ENCODE data around the gene THSD4. TPM values are rescaled to one million over a fixed set of nuclear protein-coding genes. Genes with fewer than 3 reads are reported as not detected.
"Not testable (repeated sequence)": the region's sequence is repeated elsewhere in the genome, so short reads cannot be mapped to it uniquely, and the experiment has no call there.

The THSD4 gene
- total RNA-seq, 1 donor from 2014 or later, result 13.1 TPM

DNA sequence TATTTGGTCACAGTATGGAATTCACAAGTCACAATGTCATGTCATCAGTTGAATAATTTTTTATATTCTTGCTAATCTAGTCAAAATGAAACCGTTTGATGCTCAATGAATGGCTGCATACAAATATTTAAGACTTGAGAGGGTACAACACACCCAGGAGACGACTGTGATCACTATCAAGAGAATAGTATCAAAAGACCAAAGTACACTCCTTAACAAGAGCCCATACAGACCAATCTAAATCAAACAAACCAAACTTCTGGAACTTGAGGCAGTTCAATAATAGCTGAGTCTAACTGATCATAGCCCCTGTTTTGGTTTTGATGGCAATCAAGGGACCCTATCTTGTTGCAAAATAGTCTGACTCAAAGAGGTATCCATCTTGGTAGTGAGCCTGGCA is 265.1 kb downstream of the THSD4 start:
- DNase-seq (ENCODE audit: low read depth in 2 of 2), result no peak

DNA sequence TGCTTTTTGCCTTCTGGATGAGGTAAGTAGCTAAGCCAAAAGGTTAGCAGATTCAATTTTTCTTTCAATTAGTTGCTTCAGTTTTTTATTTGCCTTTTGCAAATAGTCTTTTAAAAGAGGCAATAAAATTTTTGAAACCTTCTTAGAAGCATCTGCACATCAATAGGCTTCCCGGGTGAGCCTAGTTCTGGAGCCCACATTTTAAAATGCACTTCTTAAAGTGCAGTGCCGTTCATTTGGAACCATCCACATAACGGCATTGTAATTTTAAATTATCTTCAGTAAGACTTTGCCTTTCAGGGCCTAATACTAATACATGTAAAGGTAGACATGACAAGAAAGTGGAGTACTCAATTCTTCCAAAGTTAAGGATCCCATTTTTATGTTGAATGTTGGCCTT is 269.2 kb downstream of the THSD4 start:
- DNase-seq (ENCODE audit: low read depth in 2 of 2), result no peak

DNA sequence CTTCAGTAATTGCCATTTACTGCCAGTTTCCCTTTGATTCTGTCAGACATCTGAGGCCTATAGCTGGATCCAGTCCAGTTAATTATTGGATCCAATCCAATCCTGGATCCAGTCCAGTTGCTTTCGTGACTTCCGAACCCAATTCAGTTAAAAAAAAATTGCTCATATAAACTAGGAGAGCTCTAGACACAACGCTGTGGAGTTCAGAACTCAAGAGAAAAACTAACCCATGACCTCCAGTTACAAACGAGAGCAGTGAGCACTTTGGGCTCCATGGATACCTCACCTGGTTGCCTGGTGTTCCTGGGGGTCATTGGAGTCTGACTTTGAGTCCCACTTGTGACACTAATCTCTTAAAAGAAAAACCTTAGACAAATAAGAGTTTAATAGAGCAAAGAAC is 269.8 kb downstream of the THSD4 start:
- DNase-seq (ENCODE audit: low read depth in 2 of 2), result peak; percentile 79 to 83

DNA sequence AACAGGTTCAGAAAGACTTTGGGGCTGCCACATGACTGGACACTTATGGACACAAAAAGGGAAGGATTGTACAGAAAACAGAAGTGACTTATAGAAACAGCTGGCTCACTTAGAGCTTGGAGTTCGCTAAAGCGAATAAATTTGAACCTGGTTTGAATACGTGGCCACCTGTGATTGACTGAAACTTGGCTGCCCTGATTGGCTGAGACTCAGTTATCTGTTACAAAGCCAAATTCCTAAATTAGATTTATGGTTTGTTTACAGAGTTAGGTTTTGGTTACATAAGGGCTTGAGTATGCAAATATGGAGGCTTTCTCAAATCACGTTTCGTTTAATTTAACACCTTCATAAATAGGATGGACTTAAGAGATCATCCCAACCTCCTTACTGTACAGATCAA is 270.2 kb downstream of the THSD4 start:
- no peak for DNase-seq (ENCODE audit: low read depth in 2 of 2)

DNA sequence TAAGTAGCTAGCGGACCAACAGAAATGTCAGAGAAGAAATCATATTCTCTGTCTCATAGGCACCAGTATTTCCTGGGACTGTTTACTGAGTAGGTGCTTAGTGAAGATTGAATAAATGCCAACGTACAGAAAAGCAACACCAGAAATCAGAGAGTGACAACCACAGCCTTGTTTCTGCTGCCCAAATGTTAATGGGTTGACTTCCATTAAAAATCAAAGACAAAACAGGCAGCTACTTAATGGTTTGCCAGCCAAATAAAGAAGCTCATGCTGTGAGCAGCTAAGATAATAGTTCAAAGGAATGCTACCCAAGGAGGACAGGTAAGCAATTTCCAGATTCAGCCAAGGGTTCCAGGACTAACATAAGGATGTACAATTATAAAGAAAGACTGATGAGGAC is 270.7 kb downstream of the THSD4 start:
- DNase-seq (ENCODE audit: low read depth in 2 of 2), result no peak

DNA sequence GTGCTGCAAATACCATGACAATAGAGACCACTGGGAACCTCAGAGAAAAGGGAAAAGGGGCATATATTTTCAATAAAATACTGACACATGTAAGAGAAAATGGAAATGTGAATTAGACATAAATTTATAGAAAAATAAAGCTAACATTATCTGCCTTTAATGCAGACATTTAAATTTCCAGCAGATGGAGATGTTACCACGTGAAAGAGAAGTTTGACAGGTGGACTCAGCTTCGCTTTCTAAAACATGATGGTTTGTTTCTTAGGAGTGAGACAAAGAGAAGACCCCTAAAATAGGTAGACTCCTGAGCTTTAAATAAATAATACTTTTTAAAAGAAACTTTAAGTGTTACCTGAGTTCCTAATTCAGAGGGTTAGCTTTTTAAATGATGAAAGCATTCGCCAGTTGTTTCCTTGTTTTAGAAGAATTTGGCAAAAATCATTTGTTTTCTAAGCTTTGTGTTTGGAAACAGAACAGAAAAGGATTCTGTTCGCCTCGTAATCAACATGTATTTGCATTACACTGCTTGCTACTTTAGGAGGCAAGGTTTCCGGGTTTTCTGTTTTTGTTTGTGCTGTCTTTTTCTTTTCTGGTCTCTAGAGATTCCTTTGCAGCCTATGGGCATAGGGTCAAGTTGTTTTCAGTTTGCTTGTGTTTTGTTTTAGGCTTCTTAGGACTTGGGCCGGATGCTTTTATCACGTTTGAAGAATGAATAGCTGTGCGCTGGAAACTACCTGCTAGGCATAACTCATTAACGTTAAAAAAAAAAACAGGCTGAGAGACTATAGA is 271.4 kb downstream of the THSD4 start:
- DNase-seq (ENCODE audit: low read depth in 2 of 2), result peak in 1 of 2 donors; percentile 23

DNA sequence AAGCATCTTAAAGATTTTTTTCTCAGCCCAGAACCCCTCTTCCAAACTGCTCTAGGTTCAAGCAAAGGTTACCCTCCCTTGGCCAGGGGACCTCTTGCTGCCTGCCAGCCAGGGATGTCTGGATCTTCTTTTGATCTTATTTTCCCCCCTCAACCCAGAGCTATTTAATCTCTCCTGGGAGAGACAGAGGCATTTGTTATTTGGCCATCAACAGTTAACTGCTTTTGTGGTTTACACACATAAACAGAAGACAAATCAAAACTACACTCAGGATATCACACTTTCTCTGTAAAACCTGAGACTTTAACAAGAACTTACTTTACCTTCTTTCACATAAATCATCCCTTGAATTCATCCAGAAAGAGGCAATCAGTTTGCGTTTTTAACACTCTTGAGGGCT is 272.5 kb downstream of the THSD4 start:
- no peak for DNase-seq (ENCODE audit: low read depth in 2 of 2)

DNA sequence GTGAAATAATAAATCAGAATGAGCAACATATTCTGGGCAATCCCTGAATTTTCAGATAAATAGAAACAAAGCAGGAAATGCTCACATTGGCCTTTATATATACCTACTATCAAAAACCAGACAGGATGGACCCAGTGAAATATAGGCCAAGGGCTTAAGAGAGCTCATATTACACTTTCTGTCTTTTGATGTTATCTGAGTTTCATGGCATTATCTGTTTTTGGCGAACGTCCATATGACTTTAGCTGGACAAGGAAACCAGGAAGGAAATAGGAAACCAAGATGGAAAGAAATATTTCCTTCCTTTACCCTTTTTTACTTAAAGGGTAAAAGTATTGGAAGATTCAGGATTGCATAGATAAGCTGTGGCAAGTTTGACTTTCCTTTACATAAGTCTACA is 274.8 kb downstream of the THSD4 start:
- peak in 1 of 2 donors; percentile 23 for DNase-seq (ENCODE audit: low read depth in 2 of 2)

DNA sequence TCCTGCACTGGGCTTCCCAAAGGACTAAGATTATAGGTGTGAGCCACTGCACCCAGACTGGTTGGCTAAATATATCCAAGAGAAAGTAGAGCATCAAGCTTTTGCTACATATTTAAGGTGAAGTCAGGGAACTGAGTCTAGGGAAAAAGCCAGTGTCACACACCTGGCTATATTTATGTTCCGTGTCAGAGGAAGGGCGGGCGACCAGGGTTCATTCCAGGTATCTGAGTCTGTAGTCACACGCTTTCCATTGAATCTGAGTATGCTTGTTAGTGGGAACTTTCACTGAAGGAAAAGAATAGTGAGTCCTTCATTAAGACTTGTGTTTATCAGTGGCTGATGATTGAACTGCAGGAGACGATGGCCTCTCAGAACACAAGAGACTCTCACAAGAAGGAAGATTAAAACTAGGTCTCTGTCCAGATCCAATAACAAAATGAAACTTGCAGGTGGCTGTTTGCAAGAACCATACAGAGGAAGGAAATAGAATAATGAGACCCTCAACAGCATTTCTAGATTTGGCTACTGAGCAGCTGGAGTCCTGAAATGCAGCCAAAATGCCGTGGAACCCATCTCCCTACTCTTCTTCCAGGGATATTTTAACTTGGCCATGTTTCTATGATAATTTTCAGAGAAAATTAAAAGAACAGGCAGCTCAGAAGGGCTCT is 276.3 kb downstream of the THSD4 start:
- no peak for DNase-seq (ENCODE audit: low read depth in 2 of 2)

DNA sequence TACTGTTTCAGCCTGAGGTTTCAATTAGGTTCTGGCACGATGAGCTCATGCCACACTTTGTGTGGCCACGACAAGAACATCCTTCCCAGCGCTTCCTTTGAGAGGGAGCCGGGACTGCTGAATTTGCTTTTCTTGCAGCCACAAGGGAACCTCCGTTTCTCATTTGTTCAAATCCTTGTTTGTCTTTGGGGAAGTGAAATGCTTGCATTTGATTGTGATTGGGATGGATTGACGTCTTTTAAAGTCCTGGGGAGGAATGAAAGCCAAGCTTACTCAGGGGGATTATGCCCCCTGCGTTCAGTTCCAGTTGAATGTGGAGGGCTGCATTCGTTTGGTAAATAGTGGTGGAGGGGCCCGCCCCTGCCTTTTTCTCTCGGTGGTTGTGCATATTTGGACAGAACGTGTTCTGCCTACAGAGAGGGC is 277.6 kb downstream of the THSD4 start:
- no peak for DNase-seq (ENCODE audit: low read depth in 2 of 2)

DNA sequence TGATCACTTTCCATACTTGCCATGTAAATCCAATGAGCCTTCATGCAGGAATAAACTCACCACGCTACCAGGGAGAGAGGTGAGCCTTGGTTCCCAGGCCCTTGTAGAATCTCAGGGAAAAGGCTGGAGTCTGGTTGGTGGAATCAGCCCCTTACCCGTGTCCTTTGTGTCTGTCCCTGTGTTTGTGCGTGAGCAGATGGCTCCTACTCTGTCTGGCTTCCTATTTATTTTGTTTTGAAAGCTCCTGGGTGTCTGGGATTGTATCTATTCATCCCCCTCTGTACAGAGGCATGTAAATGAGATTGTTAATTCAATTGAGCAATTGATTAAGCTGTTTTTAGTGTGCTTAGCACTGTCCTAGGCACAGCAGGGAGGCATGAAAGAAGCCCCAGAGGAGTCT is 278.1 kb downstream of the THSD4 start:
- no peak for DNase-seq (ENCODE audit: low read depth in 2 of 2)

DNA sequence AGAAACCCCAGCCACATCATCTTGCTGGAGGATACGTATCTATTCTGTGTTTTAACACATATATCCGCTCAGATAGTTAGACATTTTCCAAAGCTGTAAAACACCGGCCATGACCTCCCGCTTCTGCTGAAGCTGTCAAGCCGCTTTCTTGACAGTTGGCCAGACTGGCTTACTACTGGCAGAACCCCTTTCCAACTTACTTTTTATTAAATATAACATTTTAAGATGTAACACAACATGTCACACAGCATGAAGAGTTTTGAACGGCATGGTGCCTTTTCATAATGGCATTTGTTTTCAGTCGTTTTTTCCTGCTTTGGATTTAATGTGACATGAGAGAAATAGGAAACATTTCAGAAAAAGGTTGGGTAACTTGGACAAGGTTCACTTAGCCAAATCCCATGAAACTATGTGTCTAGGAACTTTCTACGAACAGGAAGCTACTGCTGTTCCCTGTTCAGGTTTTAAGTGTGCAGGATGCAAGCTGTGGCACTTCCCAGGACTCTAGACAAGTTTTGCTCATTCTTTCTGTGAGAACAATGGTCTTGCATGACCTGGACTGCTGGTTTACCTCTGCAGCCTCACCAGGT is 281.4 kb downstream of the THSD4 start:
- no peak for DNase-seq (ENCODE audit: low read depth in 2 of 2)

DNA sequence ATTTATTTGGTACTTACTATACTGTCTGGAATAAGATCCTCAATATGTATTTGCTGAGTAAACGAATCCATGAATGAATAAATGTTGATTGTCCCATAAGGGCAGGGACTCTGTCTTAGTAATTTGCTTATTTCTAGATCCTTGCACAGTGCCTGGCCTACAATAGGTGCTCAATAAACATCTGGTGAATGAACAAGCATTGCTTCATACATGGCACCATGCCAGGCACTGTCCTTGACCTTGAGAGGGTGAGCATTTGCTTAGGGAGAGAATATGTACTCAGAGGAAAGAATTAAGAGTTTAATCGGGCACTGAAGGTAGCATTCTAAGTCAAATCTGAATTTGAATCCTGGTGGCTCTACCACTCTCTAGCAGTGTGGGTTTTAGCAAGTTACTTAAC is 282.1 kb downstream of the THSD4 start:
- DNase-seq (ENCODE audit: low read depth in 2 of 2), result no peak

DNA sequence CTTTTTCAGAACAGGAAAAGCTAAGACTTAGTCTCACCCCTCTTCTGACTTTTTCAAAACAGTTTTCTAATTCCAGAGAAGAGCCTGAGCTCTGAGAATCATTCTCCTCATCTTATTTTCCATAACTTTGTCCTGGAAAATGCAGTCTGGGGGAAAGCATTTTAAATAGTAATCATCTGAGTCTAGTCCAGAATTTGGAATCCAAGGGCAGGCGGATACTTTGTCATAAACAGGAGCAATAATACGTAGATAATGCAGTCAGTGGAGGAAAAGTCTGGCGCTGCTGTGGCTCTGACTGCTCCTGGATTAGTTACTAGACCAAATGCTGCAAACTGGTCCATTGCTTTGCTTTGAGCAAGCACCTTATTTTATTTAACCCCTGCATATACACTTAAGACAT is 285.0 kb downstream of the THSD4 start:
- no peak for DNase-seq (ENCODE audit: low read depth in 2 of 2)

DNA sequence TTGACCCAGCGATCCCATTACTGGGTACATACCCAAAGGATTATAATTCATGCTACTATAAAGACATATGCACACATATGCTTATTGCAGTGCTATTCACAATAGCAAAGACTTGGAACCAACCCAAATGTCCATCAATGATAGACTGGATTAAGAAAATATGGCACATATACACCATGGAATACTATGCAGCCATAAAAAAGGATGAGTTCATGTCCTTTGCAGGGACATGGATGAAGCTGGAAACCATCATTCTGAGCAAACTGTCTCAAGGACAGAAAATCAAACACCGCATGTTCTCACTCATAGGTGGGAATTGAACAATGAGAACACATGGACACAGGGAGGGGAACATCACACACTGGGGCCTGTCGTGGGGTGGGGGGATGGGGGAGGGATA is 286.5 kb downstream of the THSD4 start:
- not testable (repeated sequence) for DNase-seq (ENCODE audit: low read depth in 2 of 2)

DNA sequence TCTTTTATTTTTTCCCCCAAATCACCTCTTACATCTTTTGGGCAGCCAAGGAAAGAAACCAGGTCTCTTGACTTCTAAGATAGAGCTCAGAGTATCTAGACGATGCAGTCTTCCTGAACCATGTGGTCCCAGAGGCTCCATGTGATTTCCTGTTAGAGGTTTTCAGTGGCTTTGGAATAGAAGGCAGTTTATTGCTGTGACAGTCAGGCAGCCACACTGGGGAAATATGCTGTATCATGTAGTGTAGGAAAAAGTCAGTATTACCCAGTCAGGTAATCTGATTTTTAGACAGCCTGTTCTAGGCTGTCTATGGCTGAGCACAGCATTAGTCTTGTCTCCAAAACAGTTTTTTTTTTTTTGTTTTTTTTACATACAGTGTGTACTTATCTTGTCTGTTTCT is 294.3 kb downstream of the THSD4 start:
- DNase-seq (ENCODE audit: low read depth in 2 of 2), result peak; percentile 18 to 34

DNA sequence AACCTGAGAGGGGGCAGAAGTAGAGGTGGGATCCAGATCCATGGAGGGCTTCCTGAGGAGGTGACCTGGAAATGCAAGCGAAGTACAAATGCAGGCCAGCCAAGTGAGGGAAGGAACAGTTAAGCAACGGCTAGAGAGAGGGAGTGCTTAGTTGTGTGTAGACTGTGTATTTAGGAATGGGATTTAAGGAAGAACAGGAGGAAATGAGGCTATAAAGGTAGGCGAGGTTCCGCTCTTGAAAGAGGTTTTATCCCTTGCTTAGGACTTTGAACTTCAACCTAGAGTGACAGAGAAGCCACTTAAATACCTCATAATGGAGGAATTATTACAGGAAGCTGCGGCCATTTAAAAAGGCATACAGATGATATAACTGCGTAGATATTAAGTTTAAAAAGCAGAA is 295.1 kb downstream of the THSD4 start:
- DNase-seq (ENCODE audit: low read depth in 2 of 2), result no peak

DNA sequence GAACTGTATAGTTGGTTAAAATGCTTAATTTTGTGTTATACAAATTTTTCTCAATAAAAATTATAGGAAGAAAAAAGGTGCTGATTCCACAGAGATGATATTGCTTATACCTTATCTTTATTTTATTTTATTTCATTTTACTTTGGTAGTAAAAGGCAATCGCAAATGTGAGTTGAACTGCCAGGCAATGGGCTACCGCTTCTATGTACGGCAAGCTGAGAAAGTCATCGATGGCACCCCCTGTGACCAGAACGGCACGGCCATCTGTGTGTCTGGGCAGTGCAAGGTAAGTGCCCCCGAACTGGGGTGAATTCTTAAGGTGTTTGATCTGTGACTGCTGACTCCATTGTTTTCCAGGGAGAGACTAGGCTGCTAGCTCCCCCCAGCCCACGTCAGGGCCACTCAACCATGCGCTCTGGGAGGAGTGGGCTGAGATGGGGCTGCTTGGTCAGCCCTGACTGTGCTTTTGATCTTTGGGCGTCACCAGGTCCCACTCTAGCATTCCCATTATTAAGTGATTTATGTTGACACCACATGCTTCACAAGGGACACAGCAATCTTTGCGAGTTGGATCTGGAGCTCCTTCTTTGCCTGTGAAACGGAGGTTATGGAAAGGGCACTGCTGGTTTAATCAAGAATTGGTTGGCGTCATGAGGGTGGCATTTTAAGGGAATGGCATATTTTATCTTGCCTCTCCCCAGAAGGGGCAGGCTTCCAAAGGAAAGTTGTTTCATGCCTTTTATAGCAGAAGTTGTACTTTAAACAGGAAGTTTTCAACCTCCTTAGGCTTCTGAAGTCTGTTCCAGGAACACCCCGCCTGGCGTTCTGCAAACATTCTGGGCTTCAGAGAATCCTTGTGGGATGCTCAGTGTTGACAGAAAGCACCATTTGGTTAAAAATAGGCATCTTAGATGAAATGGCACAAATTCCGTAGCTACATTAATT is 296.5 kb downstream of the THSD4 start:
- DNase-seq (ENCODE audit: low read depth in 2 of 2), result no peak

DNA sequence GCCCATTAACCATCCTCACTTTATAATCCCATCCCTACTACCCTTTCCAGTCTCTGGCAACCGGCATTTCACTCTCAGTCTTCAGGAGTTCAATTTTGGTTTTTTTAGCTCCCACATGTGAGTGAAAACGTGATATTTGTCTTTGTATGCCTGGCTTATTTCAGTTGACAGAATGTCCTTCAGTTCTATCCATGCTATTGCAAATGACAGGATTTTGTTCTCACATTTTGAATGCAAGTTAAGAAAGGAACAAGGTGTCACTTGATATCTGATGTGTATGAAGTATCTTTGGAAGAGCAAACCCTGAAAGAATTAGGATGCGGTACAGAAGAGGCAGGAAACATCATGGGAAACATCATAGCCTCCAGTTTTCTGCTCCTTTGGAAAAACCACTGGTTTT is 298.1 kb downstream of the THSD4 start:
- DNase-seq (ENCODE audit: low read depth in 2 of 2), result no peak

DNA sequence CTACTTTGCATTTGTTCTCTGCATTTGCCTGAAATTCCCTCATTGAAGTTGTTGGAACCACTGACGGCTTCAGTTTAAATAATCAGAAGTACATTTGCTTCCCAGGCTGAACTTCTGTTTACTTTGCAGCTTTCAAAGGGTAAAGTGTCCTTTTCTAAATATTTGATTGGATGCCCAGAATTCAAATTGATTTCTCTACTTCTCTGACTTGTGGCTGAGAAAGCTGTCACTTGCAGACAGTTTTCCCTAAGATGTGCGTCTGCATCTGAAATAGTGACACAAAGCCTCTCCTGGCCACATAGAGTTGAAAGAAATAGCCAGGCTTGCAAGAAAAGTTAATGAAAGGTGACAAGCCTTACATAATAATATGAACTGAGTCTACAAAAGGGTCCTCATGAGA is 299.6 kb downstream of the THSD4 start:
- no peak for DNase-seq (ENCODE audit: low read depth in 2 of 2)

DNA sequence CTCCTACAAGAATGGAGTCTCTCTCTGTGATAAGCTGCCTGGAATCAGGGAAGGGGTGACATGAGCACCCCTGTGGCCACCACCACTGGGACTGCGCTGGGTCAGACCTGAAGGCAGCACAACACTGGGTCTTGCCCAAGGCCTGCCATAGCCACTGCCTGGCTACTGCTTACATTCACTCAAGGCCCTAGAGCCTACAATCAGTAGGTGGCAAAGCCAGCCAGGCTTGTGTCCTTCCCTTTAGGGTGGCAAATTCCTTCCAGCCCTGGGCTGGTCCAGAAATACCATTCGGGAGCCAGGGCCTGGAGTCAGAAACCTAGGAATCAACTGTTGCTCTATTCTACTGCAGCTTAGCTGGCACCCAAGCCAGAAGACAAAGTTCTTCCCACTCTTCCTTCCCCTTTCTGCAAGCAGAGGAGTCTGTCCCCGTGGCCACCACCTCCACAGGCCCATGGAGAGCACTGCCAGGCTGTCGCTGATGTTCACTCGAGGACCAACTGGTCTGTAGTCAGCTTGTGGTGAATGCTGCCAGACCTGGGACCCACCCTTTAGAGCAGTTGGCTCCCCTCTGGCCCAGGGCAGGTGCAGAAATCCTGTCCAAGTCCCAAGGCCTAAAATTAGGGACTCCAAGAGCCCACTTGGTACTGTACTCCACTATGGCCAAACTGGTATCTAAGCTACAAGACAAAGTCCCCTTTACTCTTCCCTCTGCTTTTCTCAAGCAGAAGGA is 307.4 kb downstream of the THSD4 start:
- no peak for DNase-seq (ENCODE audit: low read depth in 2 of 2)
